ENCODE measurements around the gene FBXO24. TPM values are rescaled to one million over a fixed set of nuclear protein-coding genes. Genes with fewer than 3 reads are reported as not detected.

FBXO24 gene
- total and polyA plus RNA-seq, 9 of the 15 experiments (the other 6 are each of a cell fraction or from before 2014, with no cell fraction given): 0.17 to 0.95 (median 0.50) TPM

DNA sequence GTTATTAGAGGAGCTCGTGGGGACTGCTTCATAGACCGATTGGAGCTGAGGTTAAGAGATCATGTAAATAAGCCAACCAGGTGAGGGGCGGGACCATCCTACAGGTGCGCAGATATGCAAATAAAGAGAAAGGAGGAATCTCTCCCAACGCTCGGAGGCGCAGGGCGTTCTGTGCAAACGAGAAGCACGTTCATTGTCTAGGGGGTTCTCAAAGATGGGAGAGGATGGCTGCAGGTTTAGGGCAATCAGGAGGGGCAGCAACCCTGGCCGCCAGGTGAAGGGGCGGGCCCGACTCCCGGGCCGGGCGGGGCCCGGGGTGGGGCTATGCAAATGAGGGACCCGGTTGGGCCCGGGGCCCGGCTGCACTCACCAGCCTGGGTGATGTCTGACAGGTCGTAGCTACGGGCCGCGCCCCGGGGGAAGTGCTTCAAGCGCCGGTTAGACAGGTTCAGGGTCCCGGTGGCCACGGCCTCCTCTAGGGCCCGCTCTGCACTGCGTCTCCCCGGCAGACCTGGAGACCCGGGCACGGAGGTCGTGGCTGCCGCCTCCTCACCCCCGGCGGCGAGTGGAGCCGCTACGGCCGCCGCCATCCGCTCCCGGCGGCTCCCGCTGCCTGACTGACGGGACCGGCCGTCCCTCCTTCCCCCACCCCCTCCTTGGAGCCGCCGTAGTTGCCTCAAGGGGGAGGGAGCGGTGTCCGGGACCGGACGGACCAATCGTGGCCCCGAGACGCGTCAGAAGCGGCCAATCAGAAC is 440 bp upstream of the FBXO24 start, which contains the start of gene LRCH4 (continued):
- TF ChIP-seq CUX1 (CRISPR knock-in tag; IDR thresholded peaks at IDR 0.05) (no peak), ZNF655 (CRISPR knock-in tag; IDR thresholded peaks at IDR 0.05) (no peak), SMAD2 (IDR thresholded peaks at IDR 0.05; ENCODE audit: low read depth, low read length) (no peak), RHOXF2B (CRISPR knock-in tag; conservative IDR thresholded peaks at IDR 0.05) (no peak), TAF9B (IDR thresholded peaks at IDR 0.05; ENCODE audit: partially characterized antibody) (no peak), EP300 (IDR thresholded peaks at IDR 0.05; ENCODE audit: low read length) (peak; percentile 60), IRF2 (CRISPR knock-in tag; IDR thresholded peaks at IDR 0.05) (no peak), FOXJ3 (CRISPR knock-in tag; IDR thresholded peaks at IDR 0.05) (no peak), MCM5 (IDR thresholded peaks at IDR 0.05; ENCODE audit: low read depth) (no peak), ELF1 (tag; IDR thresholded peaks at IDR 0.05) (no peak), HNRNPK (IDR thresholded peaks at IDR 0.05; ENCODE audit: low read depth, low read length, poor library complexity, severe bottlenecking) (peak; percentile 30), POLR2AphosphoS5 (IDR thresholded peaks at IDR 0.05; ENCODE audit: control insufficient read depth, insufficient read depth, low read depth, low read length) (peak; percentile 91), ZNF280B (CRISPR knock-in tag; IDR thresholded peaks at IDR 0.05) (no peak), RB1 (IDR thresholded peaks at IDR 0.05; ENCODE audit: low read depth) (peak; percentile 94)
- TF ChIP-seq, protein P1, sequence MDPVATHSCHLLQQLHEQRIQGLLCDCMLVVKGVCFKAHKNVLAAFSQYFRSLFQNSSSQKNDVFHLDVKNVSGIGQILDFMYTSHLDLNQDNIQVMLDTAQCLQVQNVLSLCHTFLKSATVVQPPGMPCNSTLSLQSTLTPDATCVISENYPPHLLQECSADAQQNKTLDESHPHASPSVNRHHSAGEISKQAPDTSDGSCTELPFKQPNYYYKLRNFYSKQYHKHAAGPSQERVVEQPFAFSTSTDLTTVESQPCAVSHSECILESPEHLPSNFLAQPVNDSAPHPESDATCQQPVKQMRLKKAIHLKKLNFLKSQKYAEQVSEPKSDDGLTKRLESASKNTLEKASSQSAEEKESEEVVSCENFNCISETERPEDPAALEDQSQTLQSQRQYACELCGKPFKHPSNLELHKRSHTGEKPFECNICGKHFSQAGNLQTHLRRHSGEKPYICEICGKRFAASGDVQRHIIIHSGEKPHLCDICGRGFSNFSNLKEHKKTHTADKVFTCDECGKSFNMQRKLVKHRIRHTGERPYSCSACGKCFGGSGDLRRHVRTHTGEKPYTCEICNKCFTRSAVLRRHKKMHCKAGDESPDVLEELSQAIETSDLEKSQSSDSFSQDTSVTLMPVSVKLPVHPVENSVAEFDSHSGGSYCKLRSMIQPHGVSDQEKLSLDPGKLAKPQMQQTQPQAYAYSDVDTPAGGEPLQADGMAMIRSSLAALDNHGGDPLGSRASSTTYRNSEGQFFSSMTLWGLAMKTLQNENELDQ (CRISPR knock-in tag; IDR thresholded peaks at IDR 0.05; ENCODE audit: borderline replicate concordance): no peak
